Medulla oblongata (tissue), 1 donor: ENCODE results near the gene PHLDA2.

Source experiments
- DNase-seq: peaks from one replicate; pipeline ENCODE4 v3.0.0-alpha.2; 2015; ENCODE audit errors: extremely low spot score

Gene PHLDA2

GRCh38 chr11:2929950-2930703 lies 907 bp upstream of the PHLDA2 start:
- no peak for DNase-seq

- DNase-seq, result no peak
Observed at GRCh38 chr11:2929531-2929949, 320 bp upstream of the PHLDA2 start.

- no peak for DNase-seq
Observed at GRCh38 chr11:2927851-2928604, 1.2 kb downstream of the PHLDA2 start.

GRCh38 chr11:2927121-2927800 lies 2.0 kb downstream of the PHLDA2 start:
- DNase-seq, result no peak

GRCh38 chr11:2926611-2927051 lies 2.6 kb downstream of the PHLDA2 start:
- no peak for DNase-seq

- DNase-seq, result no peak
Observed at GRCh38 chr11:2924821-2925675, 4.2 kb downstream of the PHLDA2 start.

GRCh38 chr11:2924381-2924780 lies 4.8 kb downstream of the PHLDA2 start:
- no peak for DNase-seq

GRCh38 chr11:2923446-2924375 lies 5.5 kb downstream of the PHLDA2 start:
- no peak for DNase-seq

- DNase-seq, result no peak
Observed at GRCh38 chr11:2922655-2923054, 6.6 kb downstream of the PHLDA2 start.

GRCh38 chr11:2921742-2922493 lies 7.3 kb downstream of the PHLDA2 start:
- no peak for DNase-seq

- no peak for DNase-seq
Observed at GRCh38 chr11:2921261-2921660, 8.0 kb downstream of the PHLDA2 start.

- DNase-seq, result no peak
Observed at GRCh38 chr11:2920343-2920742, 8.9 kb downstream of the PHLDA2 start.

GRCh38 chr11:2919837-2920236 lies 9.4 kb downstream of the PHLDA2 start:
- no peak for DNase-seq

GRCh38 chr11:2919188-2919587 lies 10.0 kb downstream of the PHLDA2 start:
- DNase-seq, result no peak

- no peak for DNase-seq
Observed at GRCh38 chr11:2917842-2918490, 11.3 kb downstream of the PHLDA2 start.

GRCh38 chr11:2916892-2917645 lies 12.2 kb downstream of the PHLDA2 start:
- no peak for DNase-seq

GRCh38 chr11:2916114-2916891 lies 12.9 kb downstream of the PHLDA2 start:
- DNase-seq, result no peak

GRCh38 chr11:2915473-2915872 lies 13.7 kb downstream of the PHLDA2 start:
- no peak for DNase-seq
